Upper lobe of left lung (tissue), 4 donors: Measurements from ENCODE around the gene VWA3A.

ENCODE experiments used
- CTCF ChIP-seq, 6 experiments: fragments of 450-650 bp in 4 of 6; fragments of 200-600 bp in 2 of 6; sonication (generic) in 2 of 6; IDR thresholded peaks; one replicate each; pipeline ENCODE4 v1.5.1; 2016 to 2019; ENCODE audit warnings: antibody characterized with exemption in 6 of 6
- EP300 ChIP-seq, 4 donors: sonication (generic); formaldehyde crosslinking; IDR thresholded peaks; one replicate each; pipeline ENCODE4 v1.5.1; 2017; ENCODE audit warnings: antibody characterized with exemption in 4 of 4, control low read depth in 2 of 4
- POLR2AphosphoS5 ChIP-seq, 2 donors: sonication (generic); formaldehyde crosslinking; IDR thresholded peaks; one replicate each; pipeline ENCODE4 v1.5.1; 2017; ENCODE audit warnings: antibody characterized with exemption in 2 of 2

GRCh38 chr16:22195445-22195694 lies 103.0 kb downstream of the VWA3A start:
- TF ChIP-seq CTCF (IDR thresholded peaks at IDR 0.05) (no peak), POLR2AphosphoS5 (IDR thresholded peaks at IDR 0.05) (no peak), EP300 (IDR thresholded peaks at IDR 0.05) (no peak)
